ENCODE results near the gene IRS2.
"Not testable (repeated sequence)": the region's sequence is repeated elsewhere in the genome, so short reads cannot be mapped to it uniquely, and the experiment has no call there.

The IRS2 gene

GRCh38 chr13:109732470-109733170 is 53.8 kb downstream of the IRS2 start:
- H3K4me1 Mint-ChIP-seq; H3K27ac Mint-ChIP-seq; DNase-seq; ATAC-seq (replicated peaks); H3K36me3 Mint-ChIP-seq; H3K9me3 Mint-ChIP-seq; H3K4me3 Mint-ChIP-seq: not testable (repeated sequence)
- H3K27me3 Mint-ChIP-seq = peaks cover 10 to 27% of the 10 kb centered on the region in 2 donors

DNA sequence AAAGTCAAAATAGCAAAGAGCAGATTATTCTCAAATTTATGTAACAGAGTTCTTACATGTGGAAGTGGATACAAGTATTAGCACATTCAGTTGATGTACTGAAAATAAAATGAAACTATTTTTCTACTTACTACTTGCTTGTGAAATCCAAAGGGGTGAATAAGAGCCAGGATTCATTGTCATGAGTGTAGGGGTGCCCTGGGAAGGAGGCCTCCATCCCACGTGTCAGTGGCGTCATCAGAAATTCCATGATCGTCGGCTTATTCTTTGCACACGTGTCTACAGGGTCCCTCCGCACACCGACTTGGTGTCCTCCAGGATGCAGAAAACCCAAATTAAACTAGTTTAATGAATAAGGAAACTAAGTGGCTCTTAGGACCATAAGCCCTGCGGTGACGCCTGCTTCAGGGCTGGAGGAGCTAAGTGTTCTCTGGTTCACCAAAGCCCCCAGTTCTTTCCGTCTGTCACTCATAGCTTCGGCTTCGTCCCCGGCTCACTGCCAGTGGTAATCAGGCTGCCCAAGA is 55.5 kb downstream of the IRS2 start:
- Mint-ChIP-seq H3K4me3 (no peak overlapping the region), H3K27me3 (peaks cover 10 to 32% of the 10 kb centered on the region in 2 donors), H3K4me1 (no peaks in the 10 kb centered on the region), H3K9me3 (peaks cover 0 to 7% of the 10 kb centered on the region in 2 donors), H3K27ac (no peak overlapping the region), H3K36me3 (peaks cover 0 to 3% of the 10 kb centered on the region in 2 donors)
- ATAC-seq (replicated peaks) (no peak), DNase-seq (no peak)

DNA sequence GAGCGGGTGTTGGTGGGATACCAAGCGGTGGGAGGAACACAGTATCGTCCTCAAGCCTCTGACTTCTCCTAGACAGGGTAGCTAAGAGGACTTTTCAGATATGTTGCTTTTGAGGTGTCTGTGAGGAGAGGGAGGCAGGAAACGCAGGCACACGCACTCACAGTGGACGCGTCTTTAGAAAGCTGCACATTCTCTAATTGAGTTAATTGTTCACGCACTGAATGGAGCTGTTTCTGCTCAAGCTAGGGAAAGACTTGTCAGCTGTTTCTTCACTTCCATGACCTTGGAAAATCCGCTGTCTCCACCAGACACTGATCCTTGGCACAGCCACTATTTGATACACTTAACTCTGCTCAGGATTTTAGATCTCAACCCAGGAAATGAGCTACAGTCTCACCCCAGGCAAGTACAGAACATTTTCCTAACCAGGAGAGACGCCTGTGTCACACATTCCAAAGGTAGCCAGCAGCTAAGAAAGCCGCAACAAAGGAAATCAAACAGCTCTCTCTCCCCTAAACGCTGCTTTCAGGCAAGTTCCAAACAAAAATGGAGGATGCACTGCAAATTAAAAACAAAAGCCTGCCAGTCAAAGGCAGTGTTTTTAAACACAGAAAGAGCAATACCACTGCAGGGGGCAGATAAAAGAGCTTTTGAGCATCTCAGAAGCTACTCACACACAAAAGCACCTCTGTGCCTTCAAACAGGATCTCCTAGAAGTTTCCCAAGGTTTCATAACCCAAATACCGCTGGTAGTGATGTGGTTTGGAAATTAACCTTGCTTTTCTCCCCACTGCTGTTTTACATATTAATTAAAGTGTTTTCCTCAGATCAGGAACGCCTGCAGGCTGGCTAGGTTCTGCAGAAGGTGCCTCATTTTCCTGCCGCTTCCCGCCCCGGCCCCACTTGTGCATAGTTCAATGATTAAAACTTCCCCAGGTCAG is 57.3 kb downstream of the IRS2 start:
- Mint-ChIP-seq H3K36me3 (peaks cover 0 to 3% of the 10 kb centered on the region in 2 donors), H3K27ac (no peak overlapping the region), H3K27me3 (peaks cover 10 to 32% of the 10 kb centered on the region in 2 donors), H3K4me3 (no peak overlapping the region), H3K4me1 (peaks cover 0 to 5% of the 10 kb centered on the region in 2 donors), H3K9me3 (peaks cover 0 to 7% of the 10 kb centered on the region in 2 donors)
- ATAC-seq (replicated peaks) = no peak
- no peak for DNase-seq

- H3K9me3 Mint-ChIP-seq = peaks cover 0 to 3% of the 10 kb centered on the region in 2 donors
- no peak for ATAC-seq (replicated peaks)
- peaks cover 1 to 26% of the 10 kb centered on the region in 2 donors for H3K27me3 Mint-ChIP-seq
- no peak for DNase-seq
- peaks cover 0 to 3% of the 10 kb centered on the region in 2 donors for H3K36me3 Mint-ChIP-seq
- H3K4me3 Mint-ChIP-seq = no peak overlapping the region
- peaks cover 0 to 5% of the 10 kb centered on the region in 2 donors for H3K4me1 Mint-ChIP-seq
- H3K27ac Mint-ChIP-seq = no peak overlapping the region
These were observed 58.3 kb downstream of the IRS2 start for GRCh38 chr13:109728061-109728460.

DNA sequence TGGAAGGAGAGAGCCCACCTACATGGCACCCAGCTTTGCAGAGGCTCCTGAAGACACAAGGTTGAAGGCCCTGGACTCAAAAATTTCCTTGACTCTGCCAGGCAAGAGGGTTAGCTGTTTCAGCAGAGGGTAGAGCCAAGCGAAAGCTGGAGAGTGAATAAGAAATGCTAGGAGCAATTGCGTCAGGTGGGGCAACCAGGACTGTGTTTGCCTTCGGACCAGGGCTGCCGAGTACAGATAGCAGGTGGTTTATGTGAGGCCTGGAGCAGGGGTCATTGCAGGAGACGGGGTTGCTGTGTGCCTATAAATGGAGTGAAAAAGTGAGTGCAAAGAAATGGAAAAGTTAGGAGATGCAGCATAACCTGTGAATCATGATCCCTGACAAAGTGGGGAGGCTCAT is 59.1 kb downstream of the IRS2 start:
- Mint-ChIP-seq H3K4me3 (no peak overlapping the region), H3K27ac (no peak overlapping the region), H3K9me3 (peaks cover 0 to 3% of the 10 kb centered on the region in 2 donors), H3K4me1 (peaks cover 0 to 5% of the 10 kb centered on the region in 2 donors), H3K36me3 (peaks cover 0 to 3% of the 10 kb centered on the region in 2 donors), H3K27me3 (peaks cover 0 to 25% of the 10 kb centered on the region in 2 donors)
- no peak for ATAC-seq (replicated peaks)
- DNase-seq = no peak

DNA sequence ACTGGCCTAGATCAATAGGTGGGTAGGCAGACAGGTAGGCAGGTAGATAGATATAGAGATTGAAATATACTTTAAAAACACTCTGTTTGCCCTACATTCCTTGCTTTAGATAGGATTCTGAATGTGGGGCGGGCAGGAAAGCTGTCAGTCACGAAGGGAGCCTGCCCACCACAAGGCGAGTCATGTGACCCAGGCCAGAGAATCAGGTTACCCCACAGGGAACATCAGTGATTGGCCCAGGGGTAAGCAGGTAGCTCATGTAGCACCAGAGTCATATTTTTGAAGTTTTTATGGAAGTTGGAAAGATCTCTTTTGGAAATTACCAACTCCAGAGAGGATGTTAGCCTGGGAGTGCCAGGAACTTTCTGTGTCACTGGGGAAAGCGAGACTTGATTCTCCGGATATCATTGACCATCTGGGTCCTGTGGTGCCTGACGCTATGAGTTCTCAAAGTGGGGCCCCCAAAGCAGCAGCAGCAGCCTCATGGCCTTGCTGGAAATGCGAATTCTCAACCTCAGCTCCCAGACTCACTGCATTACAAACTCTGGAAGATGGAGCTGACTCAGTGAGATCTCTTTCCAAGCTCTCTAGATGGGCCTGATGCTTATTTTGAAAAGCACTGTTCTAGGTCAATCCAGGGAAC is 60.3 kb downstream of the IRS2 start:
- no peak for ATAC-seq (replicated peaks)
- H3K4me3 Mint-ChIP-seq = no peak overlapping the region
- no peaks in the 10 kb centered on the region for H3K9me3 Mint-ChIP-seq
- no peak overlapping the region for H3K27ac Mint-ChIP-seq
- no peaks in the 10 kb centered on the region for H3K36me3 Mint-ChIP-seq
- DNase-seq = no peak
- H3K4me1 Mint-ChIP-seq = peaks cover 0 to 5% of the 10 kb centered on the region in 2 donors
- peaks cover 0 to 21% of the 10 kb centered on the region in 2 donors for H3K27me3 Mint-ChIP-seq

- Mint-ChIP-seq H3K27me3 (peaks cover 0 to 21% of the 10 kb centered on the region in 2 donors), H3K9me3 (no peaks in the 10 kb centered on the region), H3K4me3 (no peak overlapping the region), H3K27ac (no peak overlapping the region), H3K36me3 (no peaks in the 10 kb centered on the region), H3K4me1 (peaks cover under 1 to 5% of the 10 kb centered on the region in 2 donors)
- DNase-seq (no peak), ATAC-seq (replicated peaks) (no peak)
These were observed 61.1 kb downstream of the IRS2 start for GRCh38 chr13:109725297-109725696.

DNA sequence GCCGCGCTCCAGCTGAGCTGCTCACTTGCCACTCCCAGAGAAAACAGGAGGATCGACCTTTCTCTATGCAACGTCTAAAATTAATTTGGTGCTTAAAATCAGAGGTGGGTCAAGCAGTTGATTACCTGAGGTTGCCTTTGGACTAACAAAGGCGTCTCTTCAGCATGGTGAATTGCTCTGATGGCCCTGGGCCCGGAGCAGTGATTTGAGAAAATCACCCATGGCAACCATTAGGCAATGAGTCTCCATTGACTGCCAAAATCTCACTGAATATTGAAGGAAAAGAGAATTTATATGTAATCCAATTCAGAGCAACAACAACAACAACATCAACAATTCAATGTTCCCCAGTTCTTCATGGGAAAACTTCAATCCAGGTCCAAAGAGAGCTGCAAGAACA is 61.8 kb downstream of the IRS2 start:
- no peak overlapping the region for H3K27ac Mint-ChIP-seq
- H3K27me3 Mint-ChIP-seq = peaks cover 0 to 21% of the 10 kb centered on the region in 2 donors
- no peaks in the 10 kb centered on the region for H3K9me3 Mint-ChIP-seq
- no peak for DNase-seq
- H3K36me3 Mint-ChIP-seq = no peaks in the 10 kb centered on the region
- no peak overlapping the region for H3K4me3 Mint-ChIP-seq
- peaks cover 1 to 5% of the 10 kb centered on the region in 2 donors for H3K4me1 Mint-ChIP-seq
- ATAC-seq (replicated peaks) = no peak

- Mint-ChIP-seq H3K4me3 (no peak overlapping the region), H3K27ac (no peak overlapping the region), H3K4me1 (peaks cover 1 to 5% of the 10 kb centered on the region in 2 donors), H3K36me3 (no peaks in the 10 kb centered on the region), H3K27me3 (peaks cover 0 to 6% of the 10 kb centered on the region in 2 donors), H3K9me3 (no peaks in the 10 kb centered on the region)
- no peak for ATAC-seq (replicated peaks)
- DNase-seq = no peak
These were observed 63.3 kb downstream of the IRS2 start for GRCh38 chr13:109723046-109723445.

DNA sequence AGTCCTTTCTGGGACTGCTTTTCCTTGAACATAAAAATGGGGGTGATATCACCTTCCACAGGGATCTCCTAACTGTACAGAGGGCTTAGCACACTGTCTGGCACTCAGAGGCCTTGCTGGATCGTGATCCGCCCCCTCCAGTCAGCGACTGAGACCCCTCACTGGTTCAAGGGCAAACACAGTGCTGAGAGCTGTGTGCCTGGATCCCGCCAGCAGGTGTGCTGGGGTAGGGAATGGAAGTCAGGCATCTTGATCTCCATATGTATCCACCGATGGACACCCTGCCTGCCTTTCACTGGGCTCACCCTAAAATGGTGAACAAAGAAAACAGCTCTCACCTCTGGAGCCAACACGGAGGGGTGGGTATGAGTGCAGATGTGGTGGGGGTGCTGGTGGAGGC is 64.3 kb downstream of the IRS2 start:
- Mint-ChIP-seq H3K9me3 (no peaks in the 10 kb centered on the region), H3K36me3 (no peaks in the 10 kb centered on the region), H3K27ac (no peak overlapping the region), H3K4me1 (peaks cover 1 to 5% of the 10 kb centered on the region in 2 donors), H3K27me3 (peaks cover 0 to 2% of the 10 kb centered on the region in 2 donors), H3K4me3 (no peak overlapping the region)
- ATAC-seq (replicated peaks) (no peak), DNase-seq (no peak)

- no peak for DNase-seq
- no peak overlapping the region for H3K4me3 Mint-ChIP-seq
- ATAC-seq (replicated peaks) = no peak
- H3K36me3 Mint-ChIP-seq = no peaks in the 10 kb centered on the region
- no peaks in the 10 kb centered on the region for H3K9me3 Mint-ChIP-seq
- no peaks in the 10 kb centered on the region for H3K27me3 Mint-ChIP-seq
- no peak overlapping the region for H3K27ac Mint-ChIP-seq
- peaks cover 1 to 5% of the 10 kb centered on the region in 2 donors for H3K4me1 Mint-ChIP-seq
These were observed 65.6 kb downstream of the IRS2 start for GRCh38 chr13:109720758-109721184.

GRCh38 chr13:109719962-109720646 is 66.3 kb downstream of the IRS2 start:
- Mint-ChIP-seq H3K4me1 (peaks cover under 1 to 1% of the 10 kb centered on the region in 2 donors), H3K27ac (no peak overlapping the region), H3K36me3 (no peaks in the 10 kb centered on the region), H3K4me3 (no peak overlapping the region), H3K27me3 (no peaks in the 10 kb centered on the region), H3K9me3 (no peaks in the 10 kb centered on the region)
- DNase-seq (no peak), ATAC-seq (replicated peaks) (no peak)

- ATAC-seq (replicated peaks) (no peak), DNase-seq (no peak)
- Mint-ChIP-seq H3K4me1 (peaks cover 0 to 1% of the 10 kb centered on the region in 2 donors), H3K27me3 (no peaks in the 10 kb centered on the region), H3K36me3 (no peaks in the 10 kb centered on the region), H3K9me3 (no peaks in the 10 kb centered on the region), H3K4me3 (no peak overlapping the region), H3K27ac (no peak overlapping the region)
These were observed 67.7 kb downstream of the IRS2 start for GRCh38 chr13:109718726-109719125.

All from stimulated activated naive B cell treated with anti-CD40 and anti-IgM and Interleukin-4, amounts not matched to agents 10 μg/mL and 1 μg/mL and 100 μg/mL, for 72 hours (primary cell).